GM18951 (cell line): ENCODE measurements around the gene STUB1.

ENCODE experiments used
- POLR2A ChIP-seq: IDR thresholded peaks from 4 replicates; pipeline ENCODE4 v1.6.1; 2011; ENCODE audit warnings: mild to moderate bottlenecking; ENCODE audit not compliant: insufficient read length, insufficient read depth; ENCODE audit errors: extremely low read depth
- in situ Hi-C: fragments of 300-500 bp; cut with MboI; formaldehyde crosslinking; loops from one replicate; pipeline ENCODE4 v1.12.0; 2022; ENCODE audit warnings: low sequenced_read_pairs, mixed read lengths, inconsistent platforms; ENCODE audit not compliant: unreplicated experiment

Gene STUB1

GRCh38 chr16:638034-638543 is 42.1 kb upstream of the STUB1 start:
- in situ Hi-C loops, result no loop called here
- no peak for TF ChIP-seq POLR2A

GRCh38 chr16:638836-639235 is 41.4 kb upstream of the STUB1 start:
- in situ Hi-C loops, result no loop called here

GRCh38 chr16:640614-641013 is 39.6 kb upstream of the STUB1 start:
- TF ChIP-seq POLR2A, result no peak
- in situ Hi-C loops, result no loop called here

More at GRCh38 chr16:638836-639235, 41.4 kb upstream of the STUB1 start:
- TF ChIP-seq POLR2A, result no peak

GRCh38 chr16:641326-642188 is 38.7 kb upstream of the STUB1 start, which contains the start of gene MCRIP2:
Gene MCRIP2, plus strand, starts transcription at chr16:641828. Its CDS starts 164 bp downstream, at chr16:641992.
- peak; percentile 82 for TF ChIP-seq POLR2A
- in situ Hi-C loops, result no loop called here

GRCh38 chr16:642189-643049 is 37.8 kb upstream of the STUB1 start:
- in situ Hi-C loops, result no loop called here

GRCh38 chr16:643050-643368 is 37.2 kb upstream of the STUB1 start:
- in situ Hi-C loops, result no loop called here
- TF ChIP-seq POLR2A, result no peak

More at GRCh38 chr16:642189-643049, 37.8 kb upstream of the STUB1 start:
- TF ChIP-seq POLR2A, result peak; percentile 42

- in situ Hi-C loops, result no loop called here
Observed at GRCh38 chr16:644556-644955, 35.7 kb upstream of the STUB1 start.

GRCh38 chr16:645852-646678 is 34.1 kb upstream of the STUB1 start:
- in situ Hi-C loops, result no loop called here
- no peak for TF ChIP-seq POLR2A

More at GRCh38 chr16:644556-644955, 35.7 kb upstream of the STUB1 start:
- TF ChIP-seq POLR2A, result no peak

- TF ChIP-seq POLR2A, result no peak
- in situ Hi-C loops, result no loop called here
Observed at GRCh38 chr16:646679-647172, 33.5 kb upstream of the STUB1 start.

GRCh38 chr16:647173-647902 is 32.9 kb upstream of the STUB1 start:
- TF ChIP-seq POLR2A, result no peak
- in situ Hi-C loops, result no loop called here

- in situ Hi-C loops, result no loop called here
- TF ChIP-seq POLR2A, result no peak
Observed at GRCh38 chr16:648071-648780, 32.0 kb upstream of the STUB1 start.
